ENCODE data around the gene AQP1.
A peak's percentile ranks its signal among the peaks of the same experiment; 100 is the strongest.

Gene AQP1

DNA sequence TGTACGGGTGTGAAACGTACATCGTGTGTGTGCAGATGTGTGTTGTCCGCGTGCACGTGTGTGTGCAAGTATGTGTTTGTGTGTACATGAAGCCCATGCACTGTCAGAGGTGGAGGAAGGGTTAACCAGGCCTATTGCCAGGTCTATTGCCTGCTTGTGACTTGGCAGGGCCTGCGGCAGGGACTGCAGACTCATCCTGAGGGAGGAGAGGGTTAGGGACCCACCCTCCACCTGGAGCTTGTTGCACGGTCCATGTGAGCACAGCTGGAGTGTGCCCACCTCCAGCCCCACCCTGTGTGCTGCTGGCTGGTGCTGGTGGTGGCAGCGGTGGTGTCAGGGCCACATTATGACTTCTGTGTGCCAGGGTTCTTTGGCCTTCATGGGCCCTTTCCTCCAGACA is 7.1 kb upstream of the AQP1 start:
- no peak for DNase-seq (ENCODE audit: low read depth)
- TF ChIP-seq CTCF (conservative IDR thresholded peaks at IDR 0.05; ENCODE audit: low read depth, low read length) = no peak
- no peak overlapping the region for H3K4me3 ChIP-seq (ENCODE audit: low read depth, low read length)

GRCh38 chr7:30905078-30906012 is 6.3 kb upstream of the AQP1 start:
- TF ChIP-seq CTCF (conservative IDR thresholded peaks at IDR 0.05; ENCODE audit: low read depth, low read length) = no peak
- no peak for DNase-seq (ENCODE audit: low read depth)
- no peak overlapping the region for H3K4me3 ChIP-seq (ENCODE audit: low read depth, low read length)

GRCh38 chr7:30906014-30906413 is 5.6 kb upstream of the AQP1 start:
- DNase-seq (ENCODE audit: low read depth) = no peak
- H3K4me3 ChIP-seq (ENCODE audit: low read depth, low read length) = no peak overlapping the region
- TF ChIP-seq CTCF (conservative IDR thresholded peaks at IDR 0.05; ENCODE audit: low read depth, low read length) = no peak

- H3K4me3 ChIP-seq (ENCODE audit: low read depth, low read length) = no peak overlapping the region
- no peak for DNase-seq (ENCODE audit: low read depth)
- TF ChIP-seq CTCF (conservative IDR thresholded peaks at IDR 0.05; ENCODE audit: low read depth, low read length) = no peak
Measured at GRCh38 chr7:30906515-30907240, 5.0 kb upstream of the AQP1 start.

GRCh38 chr7:30907527-30908267 is 4.0 kb upstream of the AQP1 start:
- DNase-seq (ENCODE audit: low read depth) = no peak
- no peak for TF ChIP-seq CTCF (conservative IDR thresholded peaks at IDR 0.05; ENCODE audit: low read depth, low read length)
- H3K4me3 ChIP-seq (ENCODE audit: low read depth, low read length) = no peak overlapping the region

DNA sequence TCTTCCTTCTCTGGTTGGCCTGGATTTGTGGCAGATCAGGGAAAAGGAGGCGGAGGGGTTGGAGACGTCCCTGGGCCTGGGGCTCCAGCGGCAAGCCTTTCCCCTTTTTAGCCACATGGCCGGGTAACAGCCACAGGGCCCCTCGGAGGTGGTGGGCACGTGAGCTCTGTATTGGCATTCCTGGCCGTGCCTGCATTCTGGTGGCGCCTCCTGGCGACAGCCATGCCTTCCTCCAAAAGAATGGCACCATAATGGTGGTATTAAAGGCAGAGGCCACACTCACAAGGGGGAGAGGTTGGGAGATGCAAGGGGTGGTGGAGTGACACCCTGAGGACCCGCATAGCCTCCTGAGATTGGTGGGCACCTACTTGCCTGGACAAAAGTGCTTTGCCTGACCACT is 3.0 kb upstream of the AQP1 start:
- no peak overlapping the region for H3K4me3 ChIP-seq (ENCODE audit: low read depth, low read length)
- peak; percentile 36 for TF ChIP-seq CTCF (conservative IDR thresholded peaks at IDR 0.05; ENCODE audit: low read depth, low read length)
- no peak for DNase-seq (ENCODE audit: low read depth)
